Fibroblast of the aortic adventitia (primary cell): ENCODE data around the gene GPR162. TPM values are rescaled to one million over a fixed set of nuclear protein-coding genes. Genes with fewer than 3 reads are reported as not detected.
A peak's percentile ranks its signal among the peaks of the same experiment; 100 is the strongest.

Experiments
- DNase-seq: peaks from one replicate; pipeline ENCODE4 v3.0.0-alpha.2; 2010; ENCODE audit warnings: low read depth
- H3K4me3 ChIP-seq: 2 replicates; pipeline ENCODE4 v1.5.1; 2011; ENCODE audit warnings: low read depth, mild to moderate bottlenecking, control low read depth, low read length, moderate library complexity
- CTCF ChIP-seq: IDR thresholded peaks from 2 replicates; pipeline ENCODE4 v1.5.1; 2011; ENCODE audit warnings: mild to moderate bottlenecking, low read length, control low read depth, inconsistent platforms; ENCODE audit not compliant: insufficient read depth
- total RNA-seq: library from RNA; depleted of rRNA; stranded (reverse); fragments of >200 nt; gene quantifications from 2 replicates; pipeline ENCODE4 v1.2.3, GENCODE V29; 2012; ENCODE audit warnings: low replicate concordance

GPR162 gene
- total RNA-seq, 1 donor = 2.6 TPM

- no peak for TF ChIP-seq CTCF
- no peak for DNase-seq
- H3K4me3 ChIP-seq = no peak overlapping the region
Measured at GRCh38 chr12:6826125-6826733, 4.6 kb downstream of the GPR162 start.

- TF ChIP-seq CTCF = no peak
- DNase-seq = no peak
- H3K4me3 ChIP-seq = peak overlapping the region; percentile 48
Measured at GRCh38 chr12:6826734-6827436, 5.3 kb downstream of the GPR162 start.

- no peak for TF ChIP-seq CTCF
- DNase-seq = peak; percentile 73
- H3K4me3 ChIP-seq = peak overlapping the region; percentile 48
Measured at GRCh38 chr12:6827437-6827911, 5.9 kb downstream of the GPR162 start.

GRCh38 chr12:6827982-6828780 is 6.6 kb downstream of the GPR162 start, which contains the start of gene P3H3:
Gene P3H3 (plus strand): TSS chr12:6828407. CDS start chr12:6828441, 34 bp downstream.
- DNase-seq = peak; percentile 50
- TF ChIP-seq CTCF = no peak
- H3K4me3 ChIP-seq = peak within 1 kb of the TSS; percentile 85

- DNase-seq = peak; percentile 51
- H3K4me3 ChIP-seq = peak overlapping the region; percentile 85
- TF ChIP-seq CTCF = no peak
Measured at GRCh38 chr12:6828781-6829535, 7.3 kb downstream of the GPR162 start.
